H9 (cell line): ENCODE measurements around the gene CACNA2D3. TPM values are rescaled to one million over a fixed set of nuclear protein-coding genes. Genes with fewer than 3 reads are reported as not detected.
A peak's percentile ranks its signal among the peaks of the same experiment; 100 is the strongest.

Experiments
- DNase-seq: peaks from one replicate; pipeline ENCODE4 v3.0.0-alpha.2; 2017
- H2AFZ ChIP-seq: one replicate; pipeline ENCODE4 v1.6.1; 2013; ENCODE audit warnings: mild to moderate bottlenecking, low read length, control low read depth, moderate library complexity
- H2AK5ac ChIP-seq: 2 replicates; pipeline ENCODE4 v1.6.1; 2013; ENCODE audit warnings: low read length, control low read depth, mixed read lengths; ENCODE audit not compliant: insufficient read length
- H2BK120ac ChIP-seq: one replicate; pipeline ENCODE4 v1.6.1; 2013; ENCODE audit warnings: low read depth, mild to moderate bottlenecking, low read length, control low read depth, inconsistent platforms; ENCODE audit not compliant: poor library complexity, severe bottlenecking
- H2BK12ac ChIP-seq: 2 replicates; pipeline ENCODE4 v1.6.1; 2013; ENCODE audit warnings: low read length, control low read depth, mixed read lengths, low read depth; ENCODE audit not compliant: insufficient read length
- H2BK15ac ChIP-seq: 2 replicates; pipeline ENCODE4 v1.6.1; 2013; ENCODE audit warnings: low read depth, low read length, control low read depth
- H2BK20ac ChIP-seq: one replicate; pipeline ENCODE4 v1.6.1; 2013; ENCODE audit warnings: low read depth, mild to moderate bottlenecking, low read length, control low read depth, inconsistent platforms; ENCODE audit not compliant: poor library complexity, severe bottlenecking
- H2BK5ac ChIP-seq: 2 replicates; pipeline ENCODE4 v1.6.1; 2013; ENCODE audit warnings: low read length, control low read depth, mixed read lengths; ENCODE audit not compliant: insufficient read length
- H3K14ac ChIP-seq: 2 replicates; pipeline ENCODE4 v1.6.1; 2013; ENCODE audit warnings: low read length, control low read depth; ENCODE audit not compliant: insufficient read depth
- H3K18ac ChIP-seq: 2 replicates; pipeline ENCODE4 v1.6.1; 2013; ENCODE audit warnings: low read depth, mild to moderate bottlenecking, mixed read lengths, low read length, control low read depth; ENCODE audit not compliant: insufficient read length
- H3K23ac ChIP-seq: 2 replicates; pipeline ENCODE4 v1.6.1; 2013; ENCODE audit warnings: low read length, control low read depth, mixed read lengths, low read depth; ENCODE audit not compliant: insufficient read length
- H3K23me2 ChIP-seq: 2 replicates; pipeline ENCODE4 v1.6.1; 2013; ENCODE audit warnings: low read depth, mild to moderate bottlenecking, mixed read lengths, low read length, control low read depth; ENCODE audit not compliant: insufficient read length, poor library complexity, severe bottlenecking
- H3K27ac ChIP-seq: 2 replicates; pipeline ENCODE4 v1.5.1; 2013; ENCODE audit warnings: low read length, control low read depth, mixed read lengths, low read depth; ENCODE audit not compliant: insufficient read length
- H3K27me3 ChIP-seq: 2 replicates; pipeline ENCODE4 v1.6.1; 2013; ENCODE audit warnings: low read length, control low read depth, inconsistent platforms; ENCODE audit not compliant: insufficient read depth
- H3K4ac ChIP-seq: 2 replicates; pipeline ENCODE4 v1.6.1; 2013; ENCODE audit warnings: low read depth, mild to moderate bottlenecking, control low read depth, inconsistent platforms, low read length, moderate library complexity
- H3K4me1 ChIP-seq: 2 replicates; pipeline ENCODE4 v1.6.1; 2013; ENCODE audit warnings: low read length, control low read depth, inconsistent platforms; ENCODE audit not compliant: insufficient read depth
- H3K4me2 ChIP-seq: 2 replicates; pipeline ENCODE4 v1.6.1; 2013; ENCODE audit warnings: low read length, control low read depth, mixed read lengths; ENCODE audit not compliant: insufficient read length, insufficient read depth
- H3K56ac ChIP-seq: 2 replicates; pipeline ENCODE4 v1.6.1; 2013; ENCODE audit warnings: low read depth, mild to moderate bottlenecking, mixed read lengths, low read length, control low read depth; ENCODE audit not compliant: insufficient read length
- H3K79me1 ChIP-seq: 2 replicates; pipeline ENCODE4 v1.6.1; 2013; ENCODE audit warnings: low read depth, mild to moderate bottlenecking, moderate library complexity, low read length, control low read depth, inconsistent platforms; ENCODE audit not compliant: insufficient read depth, poor library complexity, severe bottlenecking
- H3K79me2 ChIP-seq: 2 replicates; pipeline ENCODE4 v1.6.1; 2013; ENCODE audit warnings: low read length, control low read depth, inconsistent platforms; ENCODE audit not compliant: insufficient read depth
- H3K9ac ChIP-seq: 2 replicates; pipeline ENCODE4 v1.6.1; 2013; ENCODE audit warnings: low read length, control low read depth, mixed read lengths; ENCODE audit not compliant: insufficient read length; ENCODE audit errors: extremely low read depth
- H3K9me3 ChIP-seq: one replicate; pipeline ENCODE4 v1.6.1; 2013; ENCODE audit warnings: low read depth, low read length, inconsistent platforms; ENCODE audit not compliant: control insufficient read depth
- H3T11ph ChIP-seq: one replicate; pipeline ENCODE4 v1.6.1; 2013; ENCODE audit warnings: mild to moderate bottlenecking, low read length, control low read depth, inconsistent platforms
- H4K20me1 ChIP-seq: one replicate; pipeline ENCODE4 v1.6.1; 2013; ENCODE audit not compliant: control insufficient read depth, insufficient read length, insufficient read depth
- H4K5ac ChIP-seq: 2 replicates; pipeline ENCODE4 v1.6.1; 2013; ENCODE audit warnings: low read depth, mild to moderate bottlenecking, mixed read lengths, low read length, control low read depth; ENCODE audit not compliant: insufficient read length
- H4K8ac ChIP-seq: replicated peaks from 2 replicates; pipeline ENCODE4 v1.6.1; 2013; ENCODE audit warnings: low read length, control low read depth, mixed read lengths, low read depth; ENCODE audit not compliant: insufficient read length
- H4K91ac ChIP-seq: 2 replicates; pipeline ENCODE4 v1.6.1; 2013; ENCODE audit warnings: low read depth, mild to moderate bottlenecking, moderate library complexity, mixed read lengths, low read length, control low read depth; ENCODE audit not compliant: insufficient read length
- H3K27ac Mint-ChIP-seq, 3 experiments: 2 replicates in 2 of 3; 3 replicates in 1 of 3; pipeline ENCODE4 v1.8.0; 2020 to 2021; ENCODE audit warnings: mixed read lengths in 3 of 3, mild to moderate bottlenecking in 1 of 3, moderate library complexity in 1 of 3
- H3K27me3 Mint-ChIP-seq: 2 replicates; pipeline ENCODE4 v1.8.0; 2021; ENCODE audit warnings: low read depth, mild to moderate bottlenecking, moderate library complexity, mixed read lengths
- H3K36me3 Mint-ChIP-seq, 3 experiments: 2 replicates in 2 of 3; 3 replicates in 1 of 3; pipeline ENCODE4 v1.8.0; 2020 to 2021; ENCODE audit warnings: low read depth in 3 of 3, mixed read lengths in 3 of 3; ENCODE audit not compliant: insufficient read depth in 1 of 3
- H3K4me1 Mint-ChIP-seq, 2 experiments: 2 replicates each; pipeline ENCODE4 v1.8.0; 2020; ENCODE audit warnings: mixed read lengths in 2 of 2
- H3K4me3 Mint-ChIP-seq, 2 experiments: 2 replicates in 1 of 2; 3 replicates in 1 of 2; pipeline ENCODE4 v1.8.0; 2020 to 2021; ENCODE audit warnings: mild to moderate bottlenecking in 2 of 2, mixed read lengths in 2 of 2, moderate library complexity in 1 of 2
- H3K9me3 Mint-ChIP-seq, 2 experiments: 2 replicates in 1 of 2; 3 replicates in 1 of 2; pipeline ENCODE4 v1.8.0; 2020; ENCODE audit warnings: mild to moderate bottlenecking in 2 of 2, mixed read lengths in 2 of 2, moderate library complexity in 1 of 2
- CTCF ChIP-seq: fragments of 200-600 bp; sonication (generic); conservative IDR thresholded peaks from 3 replicates; pipeline ENCODE4 v1.8.0; 2021; ENCODE audit warnings: antibody characterized with exemption, mild to moderate bottlenecking
- WGBS: extraction: QIAGEN DNeasy Blood & Tissue Kit; methylation state at CpG from one replicate; pipeline ENCODE4 v1.1.7; 2013; ENCODE audit warnings: missing lambda C conversion rate, low lambda C conversion rate, mixed read lengths; ENCODE audit not compliant: insufficient read length; ENCODE audit errors: extremely low coverage; 5-methylcytosine and 5-hydroxymethylcytosine counted together
- total RNA-seq: library from RNA; stranded (reverse); gene quantifications from 2 replicates; pipeline ENCODE4 v1.2.1, GENCODE V29; 2021

The CACNA2D3 gene
- total RNA-seq, 1 experiment from 2014 or later = 3.2 TPM

DNA sequence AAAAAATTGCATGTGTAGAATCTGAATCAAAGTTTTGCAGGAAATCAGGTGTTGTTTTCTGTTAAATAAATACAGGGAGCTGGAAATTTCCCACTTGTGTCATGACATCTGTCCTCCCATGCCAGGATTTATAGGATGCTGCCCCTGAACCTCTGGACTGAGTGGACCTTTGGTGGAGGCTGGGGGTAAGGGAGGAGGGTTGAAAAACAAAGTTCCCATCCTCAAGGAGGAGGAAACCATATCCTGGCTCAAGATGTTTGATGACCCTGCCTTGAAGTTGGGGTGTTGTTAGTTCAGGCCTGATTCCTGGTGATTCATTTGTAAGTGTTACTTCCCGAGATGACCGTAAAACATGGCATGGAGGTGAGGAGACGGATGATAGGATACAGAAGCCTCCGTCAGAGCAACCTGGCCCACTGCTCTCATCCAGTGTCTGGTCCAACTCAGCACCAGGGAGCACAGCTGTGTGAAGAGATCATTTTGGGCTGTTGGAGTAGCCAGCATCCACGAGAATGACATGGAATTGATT, 223.6 kb downstream of the CACNA2D3 start:
- no peak overlapping the region for H2BK120ac ChIP-seq
- no peak overlapping the region for H3K4ac ChIP-seq
- H2BK20ac ChIP-seq = no peak overlapping the region
- H3K27me3 Mint-ChIP-seq = peaks cover 2% of the 10 kb centered on the region; the same call in 1 of the 2 replicates
- H2AK5ac ChIP-seq = no peak overlapping the region
- H3K4me3 Mint-ChIP-seq = no peak overlapping the region
- H3K18ac ChIP-seq = no peak overlapping the region
- H3K4me1 Mint-ChIP-seq = peaks cover 40 to 44% of the 10 kb centered on the region in 2 experiments
- no peak overlapping the region for H2AFZ ChIP-seq
- no peaks in the 10 kb centered on the region for H3K36me3 Mint-ChIP-seq
- H3T11ph ChIP-seq = no peak overlapping the region
- H3K9me3 ChIP-seq = no peaks in the 10 kb centered on the region
- H3K27ac Mint-ChIP-seq = peak overlapping the region in 1 of 3 experiments; percentile 92; a peak in 2 of 7 replicates
- no peak overlapping the region for H3K56ac ChIP-seq
- H3K4me2 ChIP-seq = no peak overlapping the region
- H3K14ac ChIP-seq = no peak overlapping the region
- H3K23ac ChIP-seq = no peak overlapping the region
- H4K91ac ChIP-seq = no peak overlapping the region
- no peaks in the 10 kb centered on the region for H3K79me1 ChIP-seq
- H4K5ac ChIP-seq = no peak overlapping the region
- no peak overlapping the region for H3K9ac ChIP-seq
- H4K20me1 ChIP-seq = no peaks in the 10 kb centered on the region
- no peaks in the 10 kb centered on the region for H3K23me2 ChIP-seq
- WGBS = no CpG with 5 or more reads among the region's 5 CpGs
- DNase-seq = no peak
- H2BK12ac ChIP-seq = no peak overlapping the region
- no peak for TF ChIP-seq CTCF
- no peaks in the 10 kb centered on the region for H3K79me2 ChIP-seq
- no peak overlapping the region for H4K8ac ChIP-seq
- H2BK5ac ChIP-seq = no peak overlapping the region
- peaks cover 6% of the 10 kb centered on the region; the same call in 1 of the 2 replicates for H3K4me1 ChIP-seq
- H3K9me3 Mint-ChIP-seq = no peaks in the 10 kb centered on the region; a peak in 1 of 5 replicates
- no peak overlapping the region for H2BK15ac ChIP-seq
- H3K27me3 ChIP-seq = no peaks in the 10 kb centered on the region
- H3K27ac ChIP-seq = no peak overlapping the region
